K562 (cell line): ENCODE results near the gene SH3BGR. TPM values are rescaled to one million over a fixed set of nuclear protein-coding genes. Genes with fewer than 3 reads are reported as not detected.

Experiments used
- ATAC-seq: fragments of 200-7000 bp; cut with Tn5 transposase; 3 replicates; pipeline ENCODE4 v1.9.1; 2020; ENCODE audit warnings: moderate library complexity
- BruUV-seq: library from RNA; stranded (reverse); fragments of 400-500 nt; replicated peaks from 2 replicates; lab custom pipeline; 2021; lab: Mats Ljungman, UMichigan
- CTCF ChIA-PET: fragments of 300-600 bp; formaldehyde crosslinking; extraction: SDS; loops from one replicate; lab custom pipeline; 2021; ENCODE audit warnings: low intra/inter-chr PET ratio; lab: Yijun Ruan, JAX
- POLR2A ChIA-PET: fragments of 300-600, 350-650 bp; sonication (Branson Sonifier 250); formaldehyde crosslinking; extraction: SDS; loops from one replicate; lab custom pipeline; 2021; ENCODE audit warnings: antibody characterized with exemption, inconsistent platforms; lab: Yijun Ruan, JAX
- DNase-seq, 4 experiments: peaks; one replicate each; pipeline versions ENCODE4 v3.0.0 to v3.0.0-alpha.2; 2011 to 2018; ENCODE audit warnings: low spot score in 3 of 4, mixed read lengths in 3 of 4; ENCODE audit errors: extremely low read depth in 1 of 4
- FAIRE-seq: peaks from 2 replicates; lab custom pipeline; 2011; peaks lifted over from hg19 to GRCh38; lab: Jason Lieb, UNC
- H2AFZ ChIP-seq: 2 replicates; pipeline ENCODE4 v1.6.0; 2011; ENCODE audit warnings: low read depth, low read length, control low read depth, inconsistent platforms
- H3K27ac ChIP-seq: fragments of 200-600 bp; 3 replicates; pipeline ENCODE4 v1.8.0; 2011; ENCODE audit warnings: low read depth, mild to moderate bottlenecking, control low read depth, inconsistent platforms, low read length, moderate library complexity, mixed read lengths; ENCODE audit errors: extremely low read depth
- H3K27me3 ChIP-seq, 2 experiments: fragments of 300-600 bp in 1 of 2; 2 replicates in 1 of 2; 3 replicates in 1 of 2; pipeline versions ENCODE4 v1.6.0 to v1.8.0; 2011; ENCODE audit warnings: inconsistent platforms in 2 of 2, low read length in 2 of 2, mild to moderate bottlenecking in 1 of 2, mixed read lengths in 1 of 2, moderate library complexity in 1 of 2; ENCODE audit not compliant: control insufficient read depth in 2 of 2, insufficient read depth in 2 of 2
- H3K36me3 ChIP-seq: fragments of 300-600 bp; 3 replicates; pipeline ENCODE4 v1.8.0; 2011; ENCODE audit warnings: mild to moderate bottlenecking, low read length, inconsistent platforms; ENCODE audit not compliant: control insufficient read depth, insufficient read depth
- H3K4me1 ChIP-seq, 2 experiments: fragments of 200-600 bp in 1 of 2; replicated peaks in 1 of 2; 2 replicates in 1 of 2; 3 replicates in 1 of 2; pipeline versions ENCODE4 v1.5.1 to v1.8.0; 2011; ENCODE audit warnings: inconsistent platforms in 2 of 2, low read length in 2 of 2, mild to moderate bottlenecking in 1 of 2, mixed read lengths in 1 of 2, moderate library complexity in 1 of 2; ENCODE audit not compliant: control insufficient read depth in 2 of 2, insufficient read depth in 2 of 2
- H3K4me2 ChIP-seq: 2 replicates; pipeline ENCODE4 v1.6.1; 2011; ENCODE audit warnings: low read length, control low read depth, inconsistent platforms, mixed read lengths; ENCODE audit not compliant: insufficient read depth
- H3K4me3 ChIP-seq: fragments of 200-600 bp; sonication (generic), shearing (Covaris generic); 2 replicates; pipeline ENCODE4 v1.5.1; 2016; ENCODE audit warnings: control low read depth, inconsistent platforms
- H3K79me2 ChIP-seq: fragments of 200-600 bp; 3 replicates; pipeline ENCODE4 v1.8.0; 2011; ENCODE audit warnings: low read length, inconsistent platforms; ENCODE audit not compliant: control insufficient read depth, insufficient read depth
- H3K9ac ChIP-seq, 2 experiments: 2 replicates each; pipeline versions ENCODE4 v1.6.0 to v1.6.1; 2011; ENCODE audit warnings: low read depth in 2 of 2, low read length in 2 of 2, control low read depth in 1 of 2, inconsistent platforms in 1 of 2, mild to moderate bottlenecking in 1 of 2, mixed read lengths in 1 of 2; ENCODE audit not compliant: insufficient read depth in 1 of 2
- H3K9me1 ChIP-seq: one replicate; pipeline ENCODE4 v1.6.0; 2011; ENCODE audit warnings: inconsistent platforms, mild to moderate bottlenecking, low read length, moderate library complexity; ENCODE audit not compliant: control insufficient read depth, insufficient read depth
- H3K9me3 ChIP-seq: replicated peaks from 2 replicates; pipeline ENCODE4 v1.5.1; 2011; ENCODE audit warnings: low read depth, low read length, inconsistent platforms; ENCODE audit not compliant: control insufficient read depth, insufficient read depth
- H4K20me1 ChIP-seq: replicated peaks from 2 replicates; pipeline ENCODE4 v1.6.1; 2011; ENCODE audit warnings: low read length, inconsistent platforms, mixed read lengths; ENCODE audit not compliant: control insufficient read depth, insufficient read depth
- DDX20 ChIP-seq: fragments of 450-650 bp; IDR thresholded peaks from 2 replicates; pipeline ENCODE4 v1.6.1; 2016; ENCODE audit warnings: missing genetic modification characterization, low read depth, mild to moderate bottlenecking, missing compliant biosample characterization, moderate library complexity
- EZH2 ChIP-seq: IDR thresholded peaks from 2 replicates; pipeline ENCODE4 v1.6.1; 2012; ENCODE audit warnings: low read depth, mild to moderate bottlenecking, inconsistent platforms, low read length, borderline replicate concordance
- HDAC2 ChIP-seq: fragments of 450-650 bp; IDR thresholded peaks from 2 replicates; pipeline ENCODE4 v1.6.1; 2016; ENCODE audit warnings: mild to moderate bottlenecking
- JUN ChIP-seq, 2 experiments: sonication (generic) in 1 of 2; formaldehyde crosslinking in 1 of 2; IDR thresholded peaks; 2 replicates each; pipeline versions ENCODE4 v1.6.1 to v1.8.0; 2012 to 2022; ENCODE audit warnings: borderline replicate concordance in 2 of 2, mild to moderate bottlenecking in 2 of 2, improper control_type of control experiment in 1 of 2, low read depth in 1 of 2, low read length in 1 of 2, missing genetic modification reagents in 1 of 2
- NR2C1 ChIP-seq, 2 experiments: fragments of 450-650 bp; IDR thresholded peaks; 2 replicates each; pipeline ENCODE4 v1.6.1; 2017; ENCODE audit warnings: mild to moderate bottlenecking in 2 of 2, antibody characterized with exemption in 1 of 2, inconsistent platforms in 1 of 2, missing compliant biosample characterization in 1 of 2, missing genetic modification characterization in 1 of 2
- OTX1 ChIP-seq: fragments of 450-650 bp; formaldehyde crosslinking; IDR thresholded peaks from 2 replicates; pipeline ENCODE4 v1.4.0; 2022; ENCODE audit warnings: mild to moderate bottlenecking
- PATZ1 ChIP-seq: fragments of 250-450 bp; sonication (Bioruptor Pico); IDR thresholded peaks from 2 replicates; pipeline ENCODE4 v1.5.0; 2020; ENCODE audit warnings: mild to moderate bottlenecking, borderline replicate concordance
- PCBP1 ChIP-seq: fragments of 200-400 bp; formaldehyde crosslinking; IDR thresholded peaks from 2 replicates; pipeline ENCODE4 v1.6.1; 2018; ENCODE audit warnings: mild to moderate bottlenecking, low read depth, low read length; ENCODE audit not compliant: poor library complexity, severe bottlenecking
- RB1 ChIP-seq: fragments of 450-650 bp; IDR thresholded peaks from 2 replicates; pipeline ENCODE4 v1.6.1; 2017; ENCODE audit warnings: low read depth, mild to moderate bottlenecking
- SRSF7 ChIP-seq: fragments of 200-400 bp; formaldehyde crosslinking; optimal IDR thresholded peaks from 2 replicates; pipeline ENCODE3; 2017; ENCODE audit warnings: mild to moderate bottlenecking, low read depth, low read length
- STAT5B ChIP-seq: fragments of 250-450 bp; sonication (Bioruptor Pico); IDR thresholded peaks from 2 replicates; pipeline ENCODE4 v1.8.0; 2021; ENCODE audit warnings: mild to moderate bottlenecking, inconsistent platforms
- TGIF2 ChIP-seq: sonication (generic); formaldehyde crosslinking; IDR thresholded peaks from 2 replicates; pipeline ENCODE4 v1.8.1; 2022; ENCODE audit warnings: mild to moderate bottlenecking, missing genetic modification reagents, moderate library complexity
- TRIM28 ChIP-seq: fragments of 450-650 bp; IDR thresholded peaks from 2 replicates; pipeline ENCODE4 v1.6.1; 2017
- ZNF197 ChIP-seq: fragments of 200-800 bp; sonication (Bioruptor generic); IDR thresholded peaks from 2 replicates; pipeline ENCODE4 v1.6.1; 2016; ENCODE audit warnings: low read depth, missing genetic modification characterization, missing compliant biosample characterization
- ZNF785 ChIP-seq: fragments of 250-450 bp; sonication (Bioruptor Pico); IDR thresholded peaks from 2 replicates; pipeline ENCODE4 v1.4.0; 2020; ENCODE audit warnings: mild to moderate bottlenecking
- WGBS: fragments of 100-300 bp; shearing (Covaris generic); methylation state at CpG from one replicate; pipeline ENCODE4 v1.1.6; 2016; ENCODE audit warnings: low coverage, mixed read lengths; ENCODE audit not compliant: insufficient coverage; ENCODE audit errors: missing lambda C conversion rate; 5-methylcytosine and 5-hydroxymethylcytosine counted together
- in situ Hi-C: fragments of 300-500 bp; cut with MboI; formaldehyde crosslinking; loops from 4 replicates; pipeline ENCODE4 v1.15.0; 2018; ENCODE audit warnings: inconsistent platforms, mixed read lengths
- intact Hi-C: fragments of 100-400 bp; cut with micrococcal nuclease; formaldehyde crosslinking; loops from 2 replicates; pipeline ENCODE4 v1.14.2; 2022
- polyA plus RNA-seq, 8 experiments: library from polyadenylated mRNA; depleted of rRNA in 4 of 8; stranded (reverse) in 5 of 8; unstranded in 3 of 8; fragments of >200 nt; fragmentation: Nextera tagmentation in 2 of 8; fragmentation: Illumina TruSeq in 1 of 8; extraction: Ambion mirVana in 2 of 8; extraction: Trizol in 1 of 8; gene quantifications; 2 replicates each; pipeline versions ENCODE4 v1.2.1 to v1.2.3, GENCODE V29; 2011 to 2014; ENCODE audit warnings: inconsistent platforms in 1 of 8, missing spikeins in 1 of 8
- total RNA-seq, 7 experiments: library from RNA; depleted of rRNA in 6 of 7; stranded (reverse); fragments of >200 nt in 6 of 7; fragmentation: Illumina TruSeq in 2 of 7; extraction: Trizol in 2 of 7; gene quantifications; 2 replicates each; pipeline versions ENCODE4 v1.2.1 to v1.2.3, GENCODE V29; 2011 to 2021; ENCODE audit warnings: low replicate concordance in 1 of 7

The SH3BGR gene
- total and polyA plus RNA-seq, 9 of the 15 experiments (the other 6 are each of a cell fraction or from before 2014, with no cell fraction given), result 6.6 to 42.9 (median 25.6) TPM

- Histone ChIP-seq H3K9me3 (no peaks in the 10 kb centered on the region), H3K27ac (no peak overlapping the region), H3K4me2 (no peak overlapping the region), H2AFZ (no peak overlapping the region), H3K9me1 (no peaks in the 10 kb centered on the region), H3K79me2 (no peaks in the 10 kb centered on the region), H3K27me3 (no peaks in the 10 kb centered on the region), H3K4me1 (no peaks in the 10 kb centered on the region)
- DNase-seq, result no peak
- WGBS, result 5% methylated on average over 1 of the region's 1 CpG
- FAIRE-seq, result no peak
- POLR2A ChIA-PET, result interaction anchor here (0.5 to 1.5 kb wide), 4 partner anchors 10 to 387 kb away, joined by 3 to 6 read pairs (median 4); no protein-coding TSS in a partner anchor
- in situ Hi-C loops, result no loop called here
- TF ChIP-seq NR2C1 (IDR thresholded peaks at IDR 0.05), result no peak
- no peak for TF ChIP-seq NR2C1 (tag; IDR thresholded peaks at IDR 0.05)
- TF ChIP-seq, all 486 proteins: peak for 0
- Histone ChIP-seq H3K4me3 (no peak overlapping the region), H3K9ac (no peak overlapping the region), H4K20me1 (no peaks in the 10 kb centered on the region), H3K36me3 (no peaks in the 10 kb centered on the region)
- ATAC-seq, result peak; percentile 15; the same call in 1 of the 3 replicates
- CTCF ChIA-PET, result no interaction called here
- no TSS peak for BruUV-seq
- intact Hi-C loops, result no loop called here
Measured at GRCh38 chr21:39468559-39468958, 16.8 kb downstream of the SH3BGR start.

DNA sequence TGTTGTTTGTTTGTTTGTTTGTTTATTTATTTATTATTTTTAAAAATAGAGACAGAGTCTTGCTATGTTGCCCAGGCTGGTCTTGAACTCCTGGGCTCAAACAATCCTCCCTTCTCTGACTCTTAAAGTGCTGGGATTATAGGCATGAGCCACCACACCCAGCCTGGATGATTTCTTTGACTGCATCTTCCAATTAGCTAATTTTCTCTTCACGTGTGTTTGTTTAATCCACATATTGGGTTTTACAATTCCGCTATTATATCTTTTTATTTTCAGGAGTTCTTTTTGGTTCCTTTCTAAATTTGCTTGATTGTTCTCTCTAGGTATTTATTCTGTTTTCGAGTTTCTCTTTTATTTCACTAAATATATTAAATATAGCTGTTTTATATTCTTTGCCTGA lies 19.8 kb downstream of the SH3BGR start:
- in situ Hi-C loops (no loop called here), intact Hi-C loops (no loop called here)
- BruUV-seq, result no TSS peak
- H3K9ac ChIP-seq, result no peak overlapping the region
- 31% methylated on average over 3 of the region's 3 CpGs for WGBS
- no peaks in the 10 kb centered on the region for H3K27me3 ChIP-seq
- H3K36me3 ChIP-seq, result no peaks in the 10 kb centered on the region
- CTCF ChIA-PET, result no interaction called here
- no peak overlapping the region for H2AFZ ChIP-seq
- no peaks in the 10 kb centered on the region for H4K20me1 ChIP-seq
- H3K4me3 ChIP-seq, result no peak overlapping the region
- POLR2A ChIA-PET, result interaction anchor here (0.7 to 1.3 kb wide), 3 partner anchors 13 to 21 kb away, joined by 3 to 5 read pairs (median 4); partner anchors contain the start of gene SH3BGR
- H3K9me1 ChIP-seq, result no peaks in the 10 kb centered on the region
- no peaks in the 10 kb centered on the region for H3K9me3 ChIP-seq
- H3K79me2 ChIP-seq, result no peaks in the 10 kb centered on the region
- DNase-seq (no peak), FAIRE-seq (no peak), ATAC-seq (no peak)
- H3K4me1 ChIP-seq, result no peaks in the 10 kb centered on the region
- H3K27ac ChIP-seq, result no peak overlapping the region
- H3K4me2 ChIP-seq, result no peak overlapping the region
- TF ChIP-seq HDAC2 (no peak), OTX1 (CRISPR knock-in tag) (no peak), ZNF197 (CRISPR knock-in tag) (no peak), TGIF2 (no peak), RB1 (no peak), STAT5B (no peak), JUN (IDR thresholded peaks at IDR 0.05; ENCODE audit: borderline replicate concordance, low read depth, low read length) (no peak), JUN (CRISPR knock-in tag; IDR thresholded peaks at IDR 0.05; ENCODE audit: borderline replicate concordance) (no peak), TRIM28 (no peak), ZNF785 (no peak), SRSF7 (no peak), DDX20 (tag) (no peak), PATZ1 (CRISPR knock-in tag) (no peak), EZH2 (no peak), PCBP1 (no peak)
